Parathyroid adenoma (tissue), 2 donors: ENCODE results near the gene TLR7.

ENCODE experiments used
- H2AFZ ChIP-seq: fragments of 300-600 bp; sonication (generic); one replicate; pipeline ENCODE4 v1.7.0; 2017; ENCODE audit warnings: antibody characterized with exemption, mild to moderate bottlenecking
- H3K27ac ChIP-seq: fragments of 300-600 bp; sonication (generic); one replicate; pipeline ENCODE4 v1.7.0; 2017
- H3K27me3 ChIP-seq: fragments of 300-600 bp; sonication (generic); one replicate; pipeline ENCODE4 v1.7.0; 2017; ENCODE audit warnings: low read length; ENCODE audit not compliant: control insufficient read depth, insufficient read depth
- H3K36me3 ChIP-seq: fragments of 300-600 bp; sonication (generic); one replicate; pipeline ENCODE4 v1.7.0; 2017; ENCODE audit warnings: low read length; ENCODE audit not compliant: control insufficient read depth, insufficient read depth
- H3K4me1 ChIP-seq: fragments of 300-600 bp; sonication (generic); one replicate; pipeline ENCODE4 v1.7.0; 2017; ENCODE audit warnings: control low read depth
- H3K4me2 ChIP-seq: fragments of 300-600 bp; sonication (generic); one replicate; pipeline ENCODE4 v1.7.0; 2017; ENCODE audit warnings: low read length
- H3K4me3 ChIP-seq: fragments of 300-600 bp; sonication (generic); one replicate; pipeline ENCODE4 v1.7.0; 2017; ENCODE audit warnings: low read depth, low read length
- H3K79me2 ChIP-seq: fragments of 300-600 bp; sonication (generic); one replicate; pipeline ENCODE4 v1.7.0; 2017; ENCODE audit warnings: control low read depth
- H3K9ac ChIP-seq: fragments of 300-600 bp; sonication (generic); one replicate; pipeline ENCODE4 v1.7.0; 2017; ENCODE audit warnings: mild to moderate bottlenecking
- H3K9me3 ChIP-seq: fragments of 300-600 bp; sonication (generic); one replicate; pipeline ENCODE4 v1.7.0; 2017; ENCODE audit warnings: low read length; ENCODE audit not compliant: control insufficient read depth
- CTCF ChIP-seq: fragments of 300-600 bp; sonication (generic); IDR thresholded peaks from one replicate; pipeline ENCODE4 v1.7.0; 2017; ENCODE audit warnings: antibody characterized with exemption, mild to moderate bottlenecking
- donor health status: primary hyperparathyroidism.

The TLR7 gene

GRCh38 chrX:12825801-12826200 is 41.1 kb upstream of the TLR7 start:
- Histone ChIP-seq H3K9ac (no peak overlapping the region), H3K4me2 (no peak overlapping the region), H3K4me3 (no peak overlapping the region), H2AFZ (no peak overlapping the region), H3K36me3 (no peaks in the 10 kb centered on the region), H3K27me3 (no peaks in the 10 kb centered on the region), H3K79me2 (no peaks in the 10 kb centered on the region), H3K9me3 (no peaks in the 10 kb centered on the region), H3K4me1 (no peaks in the 10 kb centered on the region), H3K27ac (no peak overlapping the region)
- TF ChIP-seq CTCF = no peak

GRCh38 chrX:12843061-12843667 is 23.7 kb upstream of the TLR7 start:
- Histone ChIP-seq H3K79me2 (no peaks in the 10 kb centered on the region), H3K4me3 (no peak overlapping the region), H2AFZ (no peak overlapping the region), H3K36me3 (no peaks in the 10 kb centered on the region), H3K9ac (no peak overlapping the region), H3K27ac (no peak overlapping the region), H3K9me3 (no peaks in the 10 kb centered on the region), H3K4me2 (no peak overlapping the region), H3K27me3 (no peaks in the 10 kb centered on the region), H3K4me1 (no peaks in the 10 kb centered on the region)
- TF ChIP-seq CTCF = no peak

GRCh38 chrX:12843668-12844279 is 23.1 kb upstream of the TLR7 start:
- H3K36me3 ChIP-seq = no peaks in the 10 kb centered on the region
- H3K9ac ChIP-seq = no peak overlapping the region
- H3K4me1 ChIP-seq = no peaks in the 10 kb centered on the region
- no peaks in the 10 kb centered on the region for H3K9me3 ChIP-seq
- no peaks in the 10 kb centered on the region for H3K27me3 ChIP-seq
- no peak overlapping the region for H3K27ac ChIP-seq
- H2AFZ ChIP-seq = no peak overlapping the region
- H3K4me3 ChIP-seq = no peak overlapping the region
- H3K79me2 ChIP-seq = no peaks in the 10 kb centered on the region
- no peak overlapping the region for H3K4me2 ChIP-seq
- no peak for TF ChIP-seq CTCF

- H3K36me3 ChIP-seq = no peaks in the 10 kb centered on the region
- no peak for TF ChIP-seq CTCF
- no peaks in the 10 kb centered on the region for H3K27me3 ChIP-seq
- H3K27ac ChIP-seq = no peak overlapping the region
- no peak overlapping the region for H2AFZ ChIP-seq
- H3K9me3 ChIP-seq = no peaks in the 10 kb centered on the region
- H3K4me3 ChIP-seq = no peak overlapping the region
- H3K9ac ChIP-seq = no peak overlapping the region
- H3K79me2 ChIP-seq = no peaks in the 10 kb centered on the region
- no peak overlapping the region for H3K4me2 ChIP-seq
- no peaks in the 10 kb centered on the region for H3K4me1 ChIP-seq
Observed at GRCh38 chrX:12844319-12844718, 22.6 kb upstream of the TLR7 start.

- Histone ChIP-seq H3K27me3 (no peaks in the 10 kb centered on the region), H3K36me3 (no peaks in the 10 kb centered on the region), H3K79me2 (no peaks in the 10 kb centered on the region), H3K4me1 (no peaks in the 10 kb centered on the region), H3K4me3 (no peak overlapping the region), H3K27ac (no peak overlapping the region), H2AFZ (no peak overlapping the region), H3K9me3 (no peaks in the 10 kb centered on the region), H3K4me2 (no peak overlapping the region), H3K9ac (no peak overlapping the region)
- no peak for TF ChIP-seq CTCF
Observed at GRCh38 chrX:12865359-12865758, 1.5 kb upstream of the TLR7 start.
